Upper lobe of left lung (tissue), 6 donors: ENCODE results near the gene OSBPL9. TPM values are rescaled to one million over a fixed set of nuclear protein-coding genes. Genes with fewer than 3 reads are reported as not detected.

Experiments used
- ATAC-seq, 2 donors: fragments of 200-7000 bp; cut with Tn5 transposase; one replicate each; pipeline ENCODE4 v1.9.1; 2022; ENCODE audit warnings: mild to moderate bottlenecking in 2 of 2, moderate library complexity in 2 of 2; ENCODE audit not compliant: low FRiP score in 2 of 2
- DNase-seq, 2 donors: peaks; one replicate each; pipeline ENCODE4 v3.0.0-alpha.2; 2019 to 2020
- H3K27ac ChIP-seq, 4 donors: fragments of 200-600 bp; sonication (generic); one replicate each; pipeline ENCODE4 v1.5.1; 2016 to 2019
- H3K27me3 ChIP-seq, 4 donors: fragments of 200-600 bp; sonication (generic); one replicate each; pipeline ENCODE4 v1.5.1; 2017 to 2019
- H3K36me3 ChIP-seq, 4 donors: fragments of 200-600 bp; sonication (generic); one replicate each; pipeline ENCODE4 v1.5.1; 2016 to 2019
- H3K4me1 ChIP-seq, 4 donors: fragments of 200-600 bp; sonication (generic); one replicate each; pipeline ENCODE4 v1.5.1; 2018 to 2019
- H3K4me3 ChIP-seq, 4 donors: fragments of 200-600 bp; sonication (generic); one replicate each; pipeline ENCODE4 v1.5.1; 2017 to 2019; ENCODE audit warnings: mild to moderate bottlenecking in 2 of 4, moderate library complexity in 1 of 4
- H3K9me3 ChIP-seq, 4 donors: fragments of 200-600 bp; sonication (generic); one replicate each; pipeline ENCODE4 v1.5.1; 2018 to 2019
- EP300 ChIP-seq, 4 donors: sonication (generic); formaldehyde crosslinking; IDR thresholded peaks; one replicate each; pipeline ENCODE4 v1.5.1; 2017; ENCODE audit warnings: antibody characterized with exemption in 4 of 4, control low read depth in 2 of 4
- POLR2A ChIP-seq, 4 donors: fragments of 450-650 bp; IDR thresholded peaks; one replicate each; pipeline ENCODE4 v1.5.1; 2016 to 2017; ENCODE audit warnings: antibody characterized with exemption in 4 of 4, mild to moderate bottlenecking in 2 of 4
- POLR2AphosphoS5 ChIP-seq, 2 donors: sonication (generic); formaldehyde crosslinking; IDR thresholded peaks; one replicate each; pipeline ENCODE4 v1.5.1; 2017; ENCODE audit warnings: antibody characterized with exemption in 2 of 2
- WGBS, 2 donors: methylation state at CpG; one replicate each; pipeline ENCODE4 v1.1.5; 2017 to 2018; 5-methylcytosine and 5-hydroxymethylcytosine counted together
- total RNA-seq, 6 donors: library from RNA; depleted of rRNA in 4 of 6; stranded (reverse); fragments of >200 nt in 4 of 6; gene quantifications; one replicate each; pipeline versions ENCODE4 v1.1.0 to v1.2.1, GENCODE V29; 2016 to 2021
- TF ChIP-seq, protein P1 (sequence below), 6 experiments: fragments of 450-650 bp in 4 of 6; fragments of 200-600 bp in 2 of 6; sonication (generic) in 2 of 6; IDR thresholded peaks; one replicate each; pipeline ENCODE4 v1.5.1; 2016 to 2019; ENCODE audit warnings: antibody characterized with exemption in 6 of 6
- donor health status: DM: no; HTN: no; CAD: no; lungs with moderate emphysema.
- donor health status: DM: no; HTN: yes; CAD: no; lungs with severe emphysema.

The OSBPL9 gene
- total RNA-seq, 6 donors from 2014 or later, result 55.7 to 271 (median 94.9) TPM

GRCh38 chr1:51761351-51761750, 144.5 kb downstream of the OSBPL9 start:
- no peaks in the 10 kb centered on the region for H3K27me3 ChIP-seq
- DNase-seq, result no peak
- no peaks in the 10 kb centered on the region for H3K9me3 ChIP-seq
- TF ChIP-seq POLR2AphosphoS5 (IDR thresholded peaks at IDR 0.05), result no peak
- no peak for TF ChIP-seq EP300 (IDR thresholded peaks at IDR 0.05)
- TF ChIP-seq POLR2A (IDR thresholded peaks at IDR 0.05), result no peak
- TF ChIP-seq, protein P1, sequence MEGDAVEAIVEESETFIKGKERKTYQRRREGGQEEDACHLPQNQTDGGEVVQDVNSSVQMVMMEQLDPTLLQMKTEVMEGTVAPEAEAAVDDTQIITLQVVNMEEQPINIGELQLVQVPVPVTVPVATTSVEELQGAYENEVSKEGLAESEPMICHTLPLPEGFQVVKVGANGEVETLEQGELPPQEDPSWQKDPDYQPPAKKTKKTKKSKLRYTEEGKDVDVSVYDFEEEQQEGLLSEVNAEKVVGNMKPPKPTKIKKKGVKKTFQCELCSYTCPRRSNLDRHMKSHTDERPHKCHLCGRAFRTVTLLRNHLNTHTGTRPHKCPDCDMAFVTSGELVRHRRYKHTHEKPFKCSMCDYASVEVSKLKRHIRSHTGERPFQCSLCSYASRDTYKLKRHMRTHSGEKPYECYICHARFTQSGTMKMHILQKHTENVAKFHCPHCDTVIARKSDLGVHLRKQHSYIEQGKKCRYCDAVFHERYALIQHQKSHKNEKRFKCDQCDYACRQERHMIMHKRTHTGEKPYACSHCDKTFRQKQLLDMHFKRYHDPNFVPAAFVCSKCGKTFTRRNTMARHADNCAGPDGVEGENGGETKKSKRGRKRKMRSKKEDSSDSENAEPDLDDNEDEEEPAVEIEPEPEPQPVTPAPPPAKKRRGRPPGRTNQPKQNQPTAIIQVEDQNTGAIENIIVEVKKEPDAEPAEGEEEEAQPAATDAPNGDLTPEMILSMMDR (IDR thresholded peaks at IDR 0.05), result no peak
- no peaks in the 10 kb centered on the region for H3K4me1 ChIP-seq
- H3K27ac ChIP-seq, result no peak overlapping the region
- WGBS, 2 donors, result 89 to 91% methylated on average over 1 of the region's 1 CpG
- ATAC-seq, result no peak
- H3K36me3 ChIP-seq, result peaks cover 0 to 31% (median 3%) of the 10 kb centered on the region in 4 donors
- H3K4me3 ChIP-seq, result no peak overlapping the region

DNA sequence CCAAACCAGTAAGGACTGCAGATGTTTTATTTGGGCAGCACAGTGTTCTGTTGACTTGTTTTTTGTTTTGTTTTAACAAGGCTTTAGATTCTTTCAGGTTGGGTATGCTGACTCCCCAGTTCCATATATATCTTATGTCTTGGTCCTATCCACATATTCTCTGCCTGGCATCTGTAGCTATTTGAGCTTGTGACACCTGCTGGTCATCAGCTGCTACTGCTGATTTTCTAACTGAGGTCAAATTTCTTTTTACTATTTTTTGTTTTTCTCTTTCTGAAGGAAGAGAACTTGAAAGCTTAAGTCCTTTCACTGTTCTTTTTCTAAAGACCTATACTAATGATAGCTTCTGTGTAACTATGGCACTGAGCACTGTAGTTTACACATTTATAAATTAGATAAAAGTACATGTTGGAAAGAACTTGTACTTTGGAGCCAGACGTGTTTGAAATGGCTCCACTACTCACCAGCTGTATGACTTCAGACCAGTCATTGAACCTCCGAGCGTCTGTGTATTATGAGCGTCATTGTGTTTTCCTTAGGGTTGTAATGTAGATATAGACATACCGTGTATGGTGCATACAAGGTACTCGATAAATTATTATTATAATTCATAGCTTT, 152.2 kb downstream of the OSBPL9 start:
- ATAC-seq, result peak in 1 of 2 donors; percentile 85
- no peaks in the 10 kb centered on the region for H3K27me3 ChIP-seq
- no peak overlapping the region for H3K4me3 ChIP-seq
- H3K27ac ChIP-seq, result no peak overlapping the region
- peaks cover 0 to 4% (median 0%) of the 10 kb centered on the region in 4 donors for H3K4me1 ChIP-seq
- no peak for DNase-seq
- TF ChIP-seq EP300 (IDR thresholded peaks at IDR 0.05), result no peak
- TF ChIP-seq, protein P1 (IDR thresholded peaks at IDR 0.05), result peak; percentile 56 to 76 (median 72)
- peaks cover 0 to 60% (median 25%) of the 10 kb centered on the region in 4 donors for H3K36me3 ChIP-seq
- 83 to 86% methylated on average over 6 of the region's 6 CpGs for WGBS, 2 donors
- no peaks in the 10 kb centered on the region for H3K9me3 ChIP-seq

- Histone ChIP-seq H3K4me1 (no peaks in the 10 kb centered on the region), H3K36me3 (peaks cover 4 to 62% (median 14%) of the 10 kb centered on the region in 4 donors), H3K27me3 (no peaks in the 10 kb centered on the region), H3K27ac (no peak overlapping the region), H3K9me3 (no peaks in the 10 kb centered on the region), H3K4me3 (no peak overlapping the region)
- TF ChIP-seq EP300 (IDR thresholded peaks at IDR 0.05) (no peak), POLR2A (IDR thresholded peaks at IDR 0.05) (no peak), POLR2AphosphoS5 (IDR thresholded peaks at IDR 0.05) (no peak)
- TF ChIP-seq, protein P1 (IDR thresholded peaks at IDR 0.05), result no peak
- no peak for ATAC-seq
- no peak for DNase-seq
These were observed 159.5 kb downstream of the OSBPL9 start for GRCh38 chr1:51776408-51776807.

- Histone ChIP-seq H3K9me3 (no peaks in the 10 kb centered on the region), H3K27ac (no peak overlapping the region), H3K36me3 (peaks cover 12 to 75% (median 24%) of the 10 kb centered on the region in 4 donors), H3K4me3 (no peak overlapping the region), H3K4me1 (no peaks in the 10 kb centered on the region), H3K27me3 (no peaks in the 10 kb centered on the region)
- no peak for DNase-seq
- WGBS, 2 donors, result 97% methylated on average over 3 of the region's 3 CpGs
- TF ChIP-seq, protein P1 (IDR thresholded peaks at IDR 0.05), result no peak
- TF ChIP-seq POLR2A (IDR thresholded peaks at IDR 0.05) (no peak), EP300 (IDR thresholded peaks at IDR 0.05) (no peak), POLR2AphosphoS5 (IDR thresholded peaks at IDR 0.05) (no peak)
- no peak for ATAC-seq
These were observed 164.0 kb downstream of the OSBPL9 start for GRCh38 chr1:51780927-51781326.

DNA sequence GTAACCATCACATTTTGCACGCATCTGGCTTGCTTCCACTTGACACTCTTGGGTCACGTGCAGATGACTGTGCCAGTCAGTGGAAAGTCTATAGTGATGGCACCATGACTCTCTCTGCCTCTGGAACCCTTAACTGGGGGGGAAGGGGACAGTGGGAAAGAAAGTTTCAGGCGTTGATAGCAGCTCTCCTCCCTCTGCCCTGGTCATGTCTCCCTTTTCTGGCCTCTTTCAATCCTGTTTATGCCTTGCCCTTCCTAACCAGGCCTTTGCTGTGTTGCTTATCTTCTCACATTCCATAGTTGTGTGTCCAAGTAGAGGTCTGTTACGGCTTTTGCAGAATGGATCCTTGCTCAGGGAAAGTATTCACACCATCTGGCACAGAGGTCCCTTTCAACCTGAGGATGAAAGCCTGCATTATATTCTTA, 168.1 kb downstream of the OSBPL9 start:
- H3K36me3 ChIP-seq, result peaks cover 45 to 97% (median 64%) of the 10 kb centered on the region in 4 donors
- H3K4me3 ChIP-seq, result no peak overlapping the region
- no peak for TF ChIP-seq POLR2A (IDR thresholded peaks at IDR 0.05)
- TF ChIP-seq POLR2AphosphoS5 (IDR thresholded peaks at IDR 0.05), result no peak
- TF ChIP-seq EP300 (IDR thresholded peaks at IDR 0.05), result no peak
- H3K4me1 ChIP-seq, result no peaks in the 10 kb centered on the region
- no peaks in the 10 kb centered on the region for H3K9me3 ChIP-seq
- no peaks in the 10 kb centered on the region for H3K27me3 ChIP-seq
- H3K27ac ChIP-seq, result no peak overlapping the region
- ATAC-seq (no peak), DNase-seq (no peak)
- WGBS, 2 donors, result 93 to 96% methylated on average over 4 of the region's 4 CpGs
